ENCODE measurements around the gene TRIM51G.
"Not testable (repeated sequence)": the region's sequence is repeated elsewhere in the genome, so short reads cannot be mapped to it uniquely, and the experiment has no call there.

TRIM51G gene, protein sequence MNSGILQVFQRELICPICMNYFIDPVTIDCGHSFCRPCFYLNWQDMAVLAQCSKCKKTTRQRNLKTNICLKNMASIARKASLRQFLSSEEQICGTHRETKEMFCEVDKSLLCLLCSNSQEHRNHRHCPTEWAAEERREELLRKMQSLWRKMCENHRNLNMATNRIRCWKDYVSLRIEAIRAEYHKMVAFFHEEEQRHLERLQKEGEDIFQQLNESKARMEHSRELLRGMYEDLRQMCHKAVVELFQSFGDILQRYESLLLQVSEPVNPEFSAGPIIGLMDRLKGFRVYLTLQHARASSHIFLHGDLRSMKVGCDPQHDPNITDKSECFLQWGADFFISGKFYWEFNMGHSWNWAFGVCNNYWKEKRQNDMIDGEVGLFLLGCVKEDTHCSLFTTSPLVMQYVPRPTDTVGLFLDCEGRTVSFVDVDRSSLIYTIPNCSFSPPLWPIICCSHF

DNA sequence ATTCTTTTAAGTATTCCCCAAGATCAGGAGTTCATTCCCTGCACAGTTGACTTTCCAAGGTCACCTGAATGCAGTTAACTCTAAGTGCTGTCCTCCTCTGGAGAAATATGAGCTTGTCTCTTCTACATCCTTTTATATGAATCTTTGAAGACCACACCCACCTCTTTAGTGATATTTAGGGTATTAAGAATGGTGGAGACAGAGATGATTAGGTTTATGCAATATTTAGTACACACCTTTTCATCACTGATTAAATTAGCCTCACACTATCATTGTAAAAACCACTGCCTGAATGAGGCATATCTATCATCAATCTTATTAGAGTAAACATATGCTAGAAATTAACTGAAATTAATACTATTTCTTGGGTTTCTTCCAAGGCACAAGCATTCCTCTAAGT is at the start of gene TRIM51G:
TRIM51G (minus strand) TSS at position 101 of the 400 bp plus-strand sequence. CDS start 2,190 bp downstream, outside the sequence.
- DNase-seq = not testable (repeated sequence)

DNA sequence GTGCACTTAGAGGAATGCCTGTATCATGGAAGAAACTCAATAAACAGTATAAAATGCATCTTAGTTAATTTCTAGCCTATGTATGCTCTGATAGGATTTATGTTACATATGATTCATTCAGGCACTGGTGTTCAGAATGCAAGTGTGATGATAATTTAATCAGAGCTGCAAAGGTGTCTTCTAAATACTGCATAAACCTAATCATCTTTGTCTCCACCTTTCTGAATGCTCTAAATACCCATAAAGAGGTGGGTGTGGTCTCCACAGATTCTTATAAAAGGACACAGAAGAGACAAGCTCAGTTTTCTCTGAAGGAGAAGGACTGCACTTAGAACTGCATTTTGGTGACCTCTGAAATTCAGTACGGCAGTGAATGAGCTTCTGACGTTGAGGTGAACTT is 44.8 kb upstream of the TRIM51G start, which contains the start of gene TRIM49B:
TRIM49B (plus strand) TSS at position 301 of the 400 bp plus-strand sequence. CDS start 2,777 bp downstream, outside the sequence.
- not testable (repeated sequence) for DNase-seq

DNA sequence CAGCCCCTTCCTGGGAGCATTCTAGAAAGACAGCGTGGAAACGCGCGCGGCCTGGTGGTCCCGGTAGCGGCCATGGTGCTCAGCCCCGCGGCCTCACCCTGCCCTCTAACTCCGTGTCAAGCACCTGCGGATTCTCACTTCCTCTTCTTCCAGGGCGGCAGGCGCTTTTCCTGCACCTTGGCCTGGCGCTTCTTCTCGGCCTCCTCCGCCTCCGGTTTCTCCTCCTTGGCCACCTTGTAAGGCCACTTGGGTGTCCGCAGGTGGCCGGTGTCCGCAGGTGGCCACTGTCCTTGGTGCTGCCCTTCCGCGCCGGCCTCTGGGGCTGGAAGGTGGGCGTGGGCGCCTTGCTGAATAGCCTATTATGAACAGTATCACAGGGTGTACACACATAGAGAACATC is 15.1 kb downstream of the TRIM51G start:
- not testable (repeated sequence) for DNase-seq

DNA sequence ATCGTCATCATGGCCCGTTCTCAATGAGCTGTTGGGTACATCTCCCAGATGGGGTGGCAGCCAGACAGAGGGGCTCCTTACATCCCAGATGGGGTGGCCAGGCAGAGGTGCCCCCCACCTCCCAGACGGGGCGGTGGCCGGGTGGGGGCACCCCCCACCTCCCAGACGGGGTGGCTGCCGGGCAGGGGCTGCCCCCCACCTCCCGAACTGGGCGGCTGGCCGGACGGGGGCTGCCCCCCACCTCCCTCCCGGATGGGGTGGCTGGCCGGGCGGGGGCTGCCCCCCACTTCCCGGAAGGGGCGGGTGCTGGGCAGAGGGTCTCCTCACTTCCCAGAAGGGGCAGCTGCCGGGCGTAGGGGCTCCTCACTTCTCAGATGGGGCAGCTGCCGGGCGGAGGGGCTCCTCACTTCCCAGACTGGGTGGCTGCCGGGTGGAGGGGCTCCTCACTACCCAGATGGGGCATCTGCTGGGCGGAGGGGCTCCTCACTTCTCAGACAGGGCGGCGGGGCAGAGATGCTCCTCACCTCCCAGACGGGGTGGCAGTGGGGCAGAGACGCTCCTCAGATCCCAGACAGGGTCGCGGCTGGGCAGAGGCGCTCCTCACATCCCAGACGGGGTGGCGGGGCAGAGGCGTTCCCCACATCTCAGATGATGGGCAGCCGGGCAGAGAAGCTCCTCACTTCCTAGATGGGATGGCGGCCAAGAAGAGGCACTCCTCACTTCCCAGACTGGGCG is 28.2 kb downstream of the TRIM51G start:
- DNase-seq = not testable (repeated sequence)

DNA sequence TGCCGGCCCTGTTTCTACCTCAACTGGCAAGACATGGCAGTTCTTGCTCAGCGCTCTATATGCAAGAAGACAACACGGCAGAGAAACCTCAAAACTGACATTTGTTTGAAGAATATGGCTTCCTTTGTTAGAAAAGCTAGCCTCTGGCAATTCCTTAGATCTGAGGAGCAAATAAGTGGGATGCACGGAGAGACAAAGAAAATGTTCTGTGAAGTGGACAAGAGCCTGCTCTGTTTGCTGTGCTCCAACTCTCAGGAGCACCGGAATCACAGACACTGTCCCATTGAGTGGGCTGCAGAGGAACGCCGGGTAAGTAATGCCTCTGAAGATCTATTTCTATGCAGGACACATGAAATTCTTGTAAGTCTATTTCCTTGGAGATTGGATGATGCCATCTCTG is 37.9 kb downstream of the TRIM51G start:
- DNase-seq = not testable (repeated sequence)

All from activated naive CD4-positive, alpha-beta T cell treated with Interleukin-2 at 50 U/mL for 16 hours (primary cell).